Measurements from ENCODE around the gene ROR1. TPM values are rescaled to one million over a fixed set of nuclear protein-coding genes. Genes with fewer than 3 reads are reported as not detected.

The ROR1 gene
- total RNA-seq, 1 donor from 2014 or later = 13.1 TPM

DNA sequence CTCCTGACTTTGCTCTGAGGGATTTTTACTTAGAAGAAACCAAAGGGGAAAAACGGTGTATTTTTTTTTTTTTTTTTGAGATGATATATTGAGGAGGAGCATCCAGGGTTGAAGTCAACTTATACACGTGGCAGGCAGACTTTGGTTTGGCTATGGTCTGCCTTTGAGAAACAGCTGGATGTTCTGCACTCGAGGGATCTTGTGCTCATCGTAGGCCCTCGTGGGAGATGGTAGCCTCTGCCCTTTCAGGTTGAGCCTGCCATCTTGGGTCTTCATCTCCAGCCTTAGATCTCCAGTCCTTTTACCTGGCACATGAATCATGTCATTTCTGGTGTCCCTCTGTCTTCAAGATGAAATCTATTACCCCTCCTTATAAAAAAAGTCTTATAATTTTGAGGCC lies 362.5 kb downstream of the ROR1 start:
- DNase-seq (ENCODE audit: low spot score) = no peak

DNA sequence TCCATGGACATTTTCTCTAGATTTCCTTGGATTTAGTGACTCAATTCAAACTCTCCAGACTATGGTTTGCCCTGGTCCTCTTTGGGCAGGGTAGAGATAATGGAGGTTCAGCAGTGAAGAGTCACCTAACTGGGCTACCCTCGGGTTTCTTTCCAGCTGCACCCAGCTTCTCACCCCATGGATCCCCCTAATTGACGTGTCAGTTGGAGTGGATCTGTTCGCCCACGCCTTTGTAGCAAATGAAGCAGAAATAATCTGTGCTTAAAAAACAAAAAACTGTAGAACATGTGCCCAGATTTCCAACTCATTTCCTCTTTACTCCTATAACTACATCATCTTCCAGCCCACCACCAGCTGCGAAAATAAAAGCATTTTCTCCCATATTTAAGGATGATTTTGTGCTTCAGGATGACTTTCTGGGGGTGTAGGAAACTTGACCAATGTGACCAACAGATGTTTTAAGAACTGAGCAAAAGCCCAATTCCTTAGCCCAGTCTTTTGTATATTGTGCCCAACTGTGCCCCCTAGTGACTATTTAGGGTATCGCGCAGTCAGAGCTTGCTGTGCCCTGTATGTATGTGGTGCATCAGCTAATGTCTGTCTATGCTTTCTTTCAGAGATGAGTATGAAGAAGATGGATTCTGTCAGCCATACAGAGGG lies 363.1 kb downstream of the ROR1 start:
- peak; percentile 83 for DNase-seq (ENCODE audit: low spot score)

DNA sequence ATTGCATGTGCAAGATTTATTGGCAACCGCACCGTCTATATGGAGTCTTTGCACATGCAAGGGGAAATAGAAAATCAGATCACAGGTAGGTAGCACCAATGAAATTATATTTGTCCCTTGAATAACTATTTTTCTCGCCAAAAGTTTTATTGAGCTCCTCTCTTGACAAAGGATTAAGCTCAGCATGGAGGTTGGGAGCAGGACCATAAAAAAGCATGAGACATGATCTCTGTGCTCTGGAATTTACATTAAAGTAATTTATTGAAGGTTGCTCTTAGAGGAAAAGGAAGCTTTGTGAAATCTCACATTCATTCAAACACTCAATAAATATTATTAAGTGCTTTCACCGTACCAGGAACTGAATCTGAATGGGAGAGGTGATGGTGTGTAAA lies 363.6 kb downstream of the ROR1 start:
- no peak for DNase-seq (ENCODE audit: low spot score)

DNA sequence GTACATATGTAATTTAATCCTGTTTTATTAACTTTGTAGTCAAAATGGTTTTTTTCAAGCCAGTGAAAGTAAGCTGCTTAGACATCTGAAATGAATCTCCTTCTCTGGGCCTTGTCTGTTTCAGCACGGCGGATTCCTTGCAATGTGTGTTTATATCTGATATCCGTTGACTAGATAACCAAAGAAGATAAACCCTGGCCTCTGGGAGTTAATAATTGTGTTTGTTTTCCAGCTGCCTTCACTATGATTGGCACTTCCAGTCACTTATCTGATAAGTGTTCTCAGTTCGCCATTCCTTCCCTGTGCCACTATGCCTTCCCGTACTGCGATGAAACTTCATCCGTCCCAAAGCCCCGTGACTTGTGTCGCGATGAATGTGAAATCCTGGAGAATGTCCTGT lies 366.1 kb downstream of the ROR1 start:
- no peak for DNase-seq (ENCODE audit: low spot score)

DNA sequence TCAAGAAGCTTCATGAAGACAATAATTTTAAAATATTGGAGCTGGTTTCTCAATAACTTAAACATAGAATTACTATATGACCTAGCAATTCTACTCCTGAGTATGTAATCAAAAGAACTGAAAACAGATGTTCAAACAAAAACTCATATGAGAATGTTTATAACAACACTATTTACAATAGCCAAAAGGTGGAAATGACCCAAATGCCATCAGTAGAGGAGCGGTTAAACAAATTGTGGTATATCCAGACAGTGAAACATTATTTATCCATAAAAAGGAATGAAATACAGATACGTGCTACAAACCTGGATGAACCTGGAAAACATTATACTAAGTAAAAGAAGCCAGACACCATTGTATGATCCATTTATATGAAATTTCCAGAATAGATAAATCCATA lies 366.8 kb downstream of the ROR1 start:
- no peak for DNase-seq (ENCODE audit: low spot score)

DNA sequence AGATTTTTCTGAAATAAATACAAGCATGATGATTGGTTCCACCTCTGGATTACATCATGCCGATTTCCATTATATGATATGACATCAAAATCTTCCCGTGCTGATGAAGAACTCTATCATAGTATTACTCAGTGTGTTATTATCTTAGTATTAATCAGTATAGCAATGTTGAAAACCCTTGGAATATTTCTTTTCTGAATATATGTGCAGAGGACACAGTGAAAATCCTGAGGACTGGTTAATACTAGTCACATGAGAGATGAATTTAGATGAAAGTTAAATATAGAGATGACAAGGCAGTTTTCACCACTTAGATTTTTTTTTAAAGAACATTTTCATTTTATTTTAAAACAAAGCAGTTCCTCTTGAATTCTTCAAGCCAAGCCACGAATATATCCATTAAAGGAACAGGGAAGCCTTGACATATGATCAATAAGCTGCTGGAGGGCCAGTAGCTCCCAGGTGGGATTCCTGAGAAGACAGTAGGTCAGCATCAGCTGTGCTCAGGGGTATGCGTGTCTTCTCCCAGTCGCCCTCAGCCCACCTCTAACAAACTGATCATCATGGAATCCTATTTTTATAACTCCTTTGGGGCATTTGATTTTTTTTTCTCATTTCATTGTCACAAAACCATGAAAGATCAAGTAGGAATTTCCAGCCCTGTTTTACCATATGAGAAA lies 373.4 kb downstream of the ROR1 start:
- no peak for DNase-seq (ENCODE audit: low spot score)

DNA sequence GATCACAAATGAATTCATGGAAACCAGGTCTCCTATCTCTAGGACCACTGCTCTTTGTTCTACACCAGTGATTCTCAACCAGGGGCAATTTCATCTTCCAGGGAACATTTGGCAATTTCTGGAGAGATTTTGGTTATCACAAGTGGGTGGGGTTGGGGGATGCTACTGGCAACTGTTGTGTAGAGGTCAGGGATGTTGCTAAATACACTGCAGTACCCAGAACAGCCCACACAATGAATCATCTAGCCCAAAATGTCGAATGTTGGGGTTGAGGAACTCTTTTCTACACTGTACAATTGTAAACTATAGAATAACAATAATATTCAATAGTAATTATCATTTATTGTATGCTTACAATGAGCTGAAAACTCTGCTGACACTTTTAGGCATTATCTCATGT lies 373.9 kb downstream of the ROR1 start:
- DNase-seq (ENCODE audit: low spot score) = no peak

DNA sequence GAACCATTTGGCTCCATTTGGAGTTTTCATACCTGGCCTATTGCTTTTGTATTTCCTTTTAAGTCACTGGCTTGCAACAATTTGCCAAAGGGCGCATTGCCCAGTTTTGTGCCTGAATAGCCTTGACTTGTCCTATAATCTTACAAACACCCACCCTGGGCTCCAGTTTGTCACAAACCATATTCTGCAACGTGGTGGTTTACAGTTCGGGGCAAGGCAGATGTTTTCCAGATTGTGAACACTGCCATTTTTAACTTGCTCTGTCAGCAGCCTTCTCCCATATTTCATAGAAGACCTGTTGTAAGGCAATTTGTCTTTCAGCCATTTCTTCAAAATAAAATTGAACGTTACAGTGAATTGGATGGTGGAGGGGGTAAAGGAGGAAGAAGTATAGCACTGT lies 376.4 kb downstream of the ROR1 start:
- no peak for DNase-seq (ENCODE audit: low spot score)

DNA sequence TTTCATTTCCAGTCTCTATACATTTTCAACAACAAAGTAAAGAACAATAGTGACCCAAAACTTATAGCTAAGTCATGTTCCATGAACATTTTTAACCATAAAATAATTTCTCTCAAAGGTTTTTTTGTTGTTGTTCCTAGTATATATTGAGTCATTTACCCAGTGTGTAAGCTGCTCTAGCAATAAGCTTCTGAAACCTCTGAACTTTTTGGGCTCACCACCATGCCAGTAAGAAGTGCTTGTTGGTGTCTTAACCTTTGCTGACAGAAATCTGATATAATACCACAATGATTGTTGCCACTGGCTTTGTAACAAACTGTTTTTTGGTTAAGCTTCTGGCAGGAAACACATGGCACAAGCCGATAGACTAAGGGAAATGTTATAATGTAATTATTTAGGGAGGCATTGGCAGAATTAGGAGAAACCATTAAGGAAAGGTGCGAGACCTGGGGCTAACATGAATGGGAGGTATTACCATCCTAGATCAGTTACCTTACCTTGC lies 377.0 kb downstream of the ROR1 start:
- no peak for DNase-seq (ENCODE audit: low spot score)

DNA sequence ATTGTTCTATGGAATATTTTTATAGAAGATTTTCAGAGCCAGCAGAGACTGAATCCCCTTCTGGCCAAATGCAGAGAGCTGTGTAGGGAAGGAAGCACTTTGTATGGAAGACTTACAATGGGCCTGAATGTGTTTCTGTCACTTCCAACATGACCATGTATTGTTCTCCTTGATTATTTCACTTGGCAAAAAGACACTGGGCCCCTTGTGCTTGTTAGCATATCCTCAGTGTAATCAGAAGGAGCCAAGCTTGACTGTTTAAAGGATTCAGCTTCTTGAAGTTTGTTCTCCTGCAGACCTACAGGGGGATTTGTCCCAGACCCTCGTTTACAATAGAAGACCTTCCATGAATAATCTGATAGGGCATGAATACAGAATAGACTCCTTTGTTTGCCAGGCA lies 381.5 kb downstream of the ROR1 start:
- DNase-seq (ENCODE audit: low spot score) = no peak

DNA sequence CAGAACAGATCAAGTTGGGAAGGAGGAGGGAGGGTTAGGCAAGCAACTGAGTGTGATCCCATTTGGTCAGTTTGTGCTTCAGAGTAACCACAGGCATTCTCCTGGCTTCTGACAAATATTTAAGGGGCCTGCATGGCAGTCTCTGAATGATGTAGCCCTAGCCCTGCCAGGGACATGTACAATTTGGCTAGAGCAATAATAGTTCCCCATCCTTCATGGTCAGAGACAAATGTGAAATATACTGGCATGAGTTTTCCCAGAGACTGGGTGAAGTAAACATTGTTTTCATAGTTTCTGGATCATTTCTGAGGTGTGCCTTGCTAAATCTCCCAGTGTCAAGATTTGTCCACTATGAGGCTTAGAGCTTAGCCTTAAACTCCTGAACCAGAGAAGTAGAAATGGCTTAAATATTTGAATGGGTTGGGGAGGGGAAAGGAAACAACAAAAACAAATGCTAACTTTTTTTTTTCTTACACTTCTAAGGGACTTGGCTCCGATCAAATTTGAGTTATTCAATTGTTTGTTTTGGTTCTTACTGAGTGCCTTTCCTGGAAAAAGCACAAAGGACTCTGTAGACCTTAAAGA lies 387.6 kb downstream of the ROR1 start:
- no peak for DNase-seq (ENCODE audit: low spot score)

DNA sequence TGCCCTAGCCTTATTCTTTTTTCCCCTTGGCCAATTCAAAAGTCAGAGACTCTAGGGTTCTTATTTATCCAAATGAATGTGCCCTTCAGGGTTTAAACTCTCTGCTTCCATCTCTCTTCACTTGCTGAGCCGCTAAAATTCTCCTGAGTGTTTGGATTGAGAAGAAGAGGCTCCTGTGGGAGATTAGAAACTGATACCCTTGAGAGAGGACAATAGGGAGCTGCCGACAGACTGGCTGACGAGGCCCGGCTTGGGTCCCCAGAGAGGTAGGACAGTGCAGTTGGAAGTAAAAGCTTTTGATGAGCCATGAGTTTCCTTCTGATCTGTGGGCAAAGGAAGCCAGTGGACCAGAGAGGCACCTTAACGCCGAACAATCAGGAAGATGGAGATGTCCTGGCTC lies 388.3 kb downstream of the ROR1 start:
- DNase-seq (ENCODE audit: low spot score) = no peak

DNA sequence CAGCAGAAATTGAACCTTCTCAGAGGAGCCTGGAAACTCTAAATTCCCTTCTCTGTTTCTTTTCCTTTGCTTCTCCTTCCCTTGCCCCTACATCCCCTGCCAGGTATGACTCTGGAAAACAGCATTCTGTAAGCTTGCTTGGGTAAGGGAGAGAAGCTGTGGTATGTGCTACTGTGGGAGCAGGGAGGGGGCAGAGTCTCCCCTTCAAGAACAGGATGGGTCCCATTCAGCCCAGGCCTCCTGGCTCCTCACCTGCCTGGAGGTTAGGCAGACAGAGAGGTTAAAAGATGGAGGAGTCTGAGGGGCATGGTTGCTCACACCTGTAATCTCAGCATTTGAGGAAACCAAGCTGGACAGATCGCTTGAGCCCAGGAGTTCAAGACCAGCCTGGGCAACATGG lies 389.0 kb downstream of the ROR1 start:
- DNase-seq (ENCODE audit: low spot score) = no peak

DNA sequence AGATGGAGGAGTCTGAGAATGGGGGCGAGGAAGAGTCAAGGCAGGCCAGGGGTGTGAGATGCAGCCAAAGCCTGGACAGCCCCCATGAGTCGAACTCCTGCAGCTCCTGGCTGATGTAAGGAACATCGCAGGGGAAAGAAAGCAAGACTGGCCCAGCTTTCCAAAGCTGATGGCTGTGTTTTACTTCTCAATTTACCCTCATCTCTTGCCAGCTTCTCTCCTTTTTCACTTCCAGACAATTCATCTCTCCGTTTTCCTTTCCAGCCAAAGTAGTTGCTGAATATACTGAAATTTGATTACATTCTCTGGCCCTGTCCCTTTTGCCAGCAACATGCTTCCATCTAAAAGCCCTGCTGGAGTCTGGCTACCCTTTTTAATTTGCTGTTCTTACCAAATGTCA lies 389.6 kb downstream of the ROR1 start:
- no peak for DNase-seq (ENCODE audit: low spot score)

DNA sequence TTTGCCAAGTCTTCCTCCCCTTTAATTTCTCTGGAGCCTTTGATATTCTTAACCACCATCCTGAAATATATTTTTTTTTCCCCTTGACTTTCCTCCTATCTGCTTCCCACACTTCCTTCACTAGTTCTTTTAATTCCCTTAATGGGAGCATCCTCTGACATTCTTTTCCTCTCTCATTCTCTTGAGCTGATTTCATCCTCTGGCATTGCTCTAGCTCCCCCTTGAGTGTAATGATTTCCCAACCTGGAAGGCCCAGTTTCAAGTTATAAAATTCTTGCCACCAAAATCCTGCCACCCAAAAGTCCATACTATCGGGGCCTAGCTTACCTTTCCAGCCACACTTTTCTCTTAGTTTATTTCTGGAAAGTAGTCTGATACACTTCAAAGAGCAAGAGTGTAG lies 390.2 kb downstream of the ROR1 start:
- no peak for DNase-seq (ENCODE audit: low spot score)

DNA sequence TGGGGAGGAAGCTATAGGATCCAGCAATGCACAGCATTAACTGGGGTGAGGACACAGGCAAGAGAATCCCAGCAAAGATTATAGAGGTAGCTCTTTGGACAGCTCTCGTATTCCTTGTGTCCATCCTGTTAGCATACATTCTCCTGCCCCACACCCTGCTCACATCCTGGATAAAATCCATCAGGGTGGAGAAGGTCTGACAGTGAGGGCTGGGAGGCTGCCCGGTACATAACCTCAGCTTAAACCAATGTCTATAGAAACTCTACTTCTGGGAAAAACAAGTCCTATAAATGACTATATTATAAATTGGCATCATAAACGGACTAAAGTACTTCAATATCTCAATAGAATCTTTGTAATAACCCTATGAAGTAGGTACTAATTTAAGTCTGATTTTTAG lies 392.8 kb downstream of the ROR1 start:
- no peak for DNase-seq (ENCODE audit: low spot score)

DNA sequence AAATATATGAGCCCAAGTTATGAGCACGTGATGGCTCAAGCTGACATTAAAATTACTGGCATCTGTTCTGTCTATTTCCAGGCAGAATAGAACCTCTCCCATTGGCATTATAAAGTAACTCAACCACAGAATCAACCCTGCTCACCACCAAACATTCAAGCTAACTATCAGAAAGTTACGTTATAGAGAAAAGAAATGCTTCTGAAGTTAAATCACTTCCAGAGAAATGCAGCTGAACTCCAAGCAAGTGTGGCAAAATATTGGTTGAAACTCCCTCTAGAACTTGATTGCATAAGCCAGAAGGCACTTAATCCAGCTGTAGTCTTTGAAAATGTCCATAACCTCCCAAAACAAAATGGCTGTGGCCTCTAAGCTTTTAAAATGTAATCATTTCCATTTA lies 393.4 kb downstream of the ROR1 start:
- no peak for DNase-seq (ENCODE audit: low spot score)

DNA sequence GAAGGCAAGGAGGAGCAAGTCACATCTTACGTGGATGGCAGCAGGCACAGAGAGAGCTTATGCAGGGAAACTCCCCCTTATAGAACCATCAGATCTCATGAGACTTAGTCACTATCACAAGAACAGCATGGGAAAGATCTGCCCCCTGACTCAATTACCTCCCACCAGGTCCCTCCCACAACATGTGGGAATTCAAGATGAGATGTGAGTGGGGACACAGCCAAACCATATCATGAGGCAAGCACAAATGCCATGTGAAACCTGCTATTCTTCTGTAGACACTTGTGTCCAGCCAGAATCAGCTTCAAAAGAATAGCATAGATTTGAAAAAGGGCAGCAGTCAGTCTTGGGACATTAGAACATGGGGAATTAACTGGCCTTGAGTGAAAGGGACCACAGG lies 397.4 kb downstream of the ROR1 start:
- no peak for DNase-seq (ENCODE audit: low spot score)

DNA sequence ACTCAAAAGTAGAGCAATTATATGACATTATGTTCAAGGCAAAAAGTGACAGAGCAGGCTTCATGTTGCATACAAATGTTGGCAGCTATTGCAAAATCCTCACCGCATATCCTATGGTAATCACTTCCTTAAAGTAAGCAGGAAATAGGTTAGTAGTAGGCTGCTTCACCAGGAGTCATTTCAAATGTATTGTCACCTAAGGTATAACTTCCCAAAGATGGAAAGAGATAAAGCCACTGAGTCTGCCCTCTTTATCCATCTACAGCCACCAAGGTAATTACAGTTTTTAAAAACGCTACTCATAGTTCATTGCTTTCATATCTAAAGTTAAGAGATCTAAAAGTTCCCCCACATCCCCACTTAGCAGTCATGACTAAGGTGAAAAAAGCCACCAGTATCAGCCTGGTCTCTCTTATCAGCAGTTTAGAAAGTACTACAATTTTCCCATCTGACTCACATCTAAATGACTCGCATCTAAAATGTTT lies 398.0 kb downstream of the ROR1 start:
- no peak for DNase-seq (ENCODE audit: low spot score)

DNA sequence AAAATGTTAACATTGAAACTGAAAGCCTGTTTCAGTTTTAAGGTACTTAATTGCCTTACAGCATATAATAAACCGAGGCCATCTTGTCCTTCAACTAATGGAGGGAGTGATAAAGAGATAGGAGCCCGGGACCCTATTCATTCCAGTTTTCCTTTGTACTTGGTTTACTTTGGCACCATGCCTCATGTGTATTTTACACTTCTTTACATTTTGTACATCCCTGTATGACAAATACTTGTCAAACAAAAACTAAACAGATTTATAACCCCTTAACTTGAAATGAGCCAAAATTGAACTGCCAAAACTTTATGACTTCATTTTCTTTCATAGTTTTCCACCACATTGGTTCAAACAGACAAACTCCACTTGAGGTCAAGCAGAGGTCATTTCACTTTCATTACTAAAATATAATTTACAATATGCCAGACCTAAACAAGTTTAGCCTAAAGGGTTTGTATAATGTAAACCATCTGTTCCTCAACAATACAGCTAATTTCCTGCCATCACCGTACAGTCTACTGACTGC lies 398.7 kb downstream of the ROR1 start:
- DNase-seq (ENCODE audit: low spot score) = no peak

DNA sequence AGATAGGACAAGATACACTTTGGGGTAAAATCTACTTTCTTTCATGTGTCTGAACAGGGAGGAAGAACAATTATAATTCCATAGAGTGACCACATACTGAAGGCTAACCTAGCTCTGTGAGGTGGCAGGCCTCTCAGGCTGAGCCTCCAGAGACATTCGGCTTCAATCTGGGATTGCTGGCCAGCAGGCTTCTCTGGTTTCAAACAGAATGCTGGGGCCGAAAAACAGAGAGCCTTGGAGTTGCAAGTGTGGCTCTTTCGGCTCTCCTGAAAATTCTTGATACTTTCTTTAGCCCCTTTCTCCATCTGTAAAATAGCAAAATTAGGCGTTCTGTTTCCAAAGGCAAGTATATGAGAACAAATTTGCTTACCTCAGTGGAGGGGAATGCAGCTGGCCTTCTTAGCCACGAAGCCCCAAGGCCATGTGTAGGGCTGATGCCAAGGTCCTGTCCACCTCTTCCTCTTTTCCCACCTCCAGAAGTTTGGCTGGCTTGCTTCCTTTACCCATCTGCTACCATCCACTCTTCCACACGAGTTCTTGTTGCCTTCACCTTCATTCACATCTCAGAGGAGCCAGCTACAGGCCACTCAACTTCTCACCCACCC lies 399.6 kb downstream of the ROR1 start:
- no peak for DNase-seq (ENCODE audit: low spot score)

DNA sequence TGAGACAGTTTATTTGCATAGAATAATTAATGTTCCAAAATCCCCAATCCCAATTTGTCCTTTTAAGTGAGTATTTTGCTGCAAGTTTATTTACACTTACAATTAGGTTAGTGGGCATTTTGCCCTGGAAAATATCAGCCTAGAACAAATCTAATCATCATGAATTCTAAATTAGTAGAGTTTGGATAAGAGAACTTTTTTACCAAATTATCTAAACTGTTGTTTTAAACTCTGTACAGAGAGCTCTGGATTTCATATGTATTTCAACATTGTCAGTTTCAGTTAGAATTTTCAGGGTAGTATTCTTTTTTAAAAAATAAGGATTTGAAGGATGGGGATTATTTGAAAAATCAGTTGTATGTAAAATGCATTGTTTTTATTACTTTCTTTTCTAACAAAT lies 401.8 kb downstream of the ROR1 start:
- no peak for DNase-seq (ENCODE audit: low spot score)

DNA sequence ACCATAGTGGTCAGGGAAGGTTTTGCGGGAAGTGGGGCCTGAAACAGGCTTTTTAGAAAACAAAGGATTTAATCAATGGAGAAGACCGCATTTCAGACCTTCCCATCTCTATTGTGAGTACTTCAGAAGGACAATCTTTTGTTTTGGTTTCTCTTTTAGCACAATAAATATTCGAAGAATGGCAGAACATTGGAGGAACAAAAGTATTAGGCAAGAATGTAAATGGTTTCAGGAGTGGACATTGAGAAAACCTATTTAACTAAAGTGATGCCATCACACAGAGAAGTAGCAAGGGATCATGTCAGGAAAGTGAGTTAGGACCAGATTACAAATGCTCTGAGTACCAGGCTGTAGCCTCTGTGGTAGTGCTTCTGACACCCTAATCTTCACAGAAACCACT lies 402.8 kb downstream of the ROR1 start:
- no peak for DNase-seq (ENCODE audit: low spot score)
